ENCODE measurements around the gene OSBPL3. TPM values are rescaled to one million over a fixed set of nuclear protein-coding genes. Genes with fewer than 3 reads are reported as not detected.

The OSBPL3 gene
- total RNA-seq, 1 experiment from 2014 or later, result 36.8 TPM

DNA sequence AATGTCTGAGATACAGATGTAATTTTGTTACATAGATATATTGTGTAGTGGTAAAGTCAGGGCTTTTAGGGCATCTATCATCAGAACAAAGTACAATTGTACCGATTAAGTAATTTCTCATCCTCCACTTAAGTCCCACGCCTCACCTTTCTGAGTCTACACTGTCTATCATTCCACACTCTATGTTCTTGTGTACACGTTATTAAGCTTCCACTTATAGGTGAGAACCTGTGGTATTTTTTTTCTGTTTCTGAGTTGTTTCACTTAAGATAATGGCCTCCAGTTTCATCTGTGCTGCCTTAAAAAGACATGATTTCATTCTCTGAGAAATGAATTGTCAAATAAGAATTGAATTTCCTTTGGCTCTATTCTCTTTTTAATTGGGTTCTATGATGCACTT lies 15.5 kb upstream of the OSBPL3 start:
- Histone ChIP-seq H4K20me1 (ENCODE audit: insufficient read depth) (no peaks in the 10 kb centered on the region), H3K36me3 (ENCODE audit: control insufficient read depth in 1 of 2, insufficient read depth in 2 of 2, low read length in 2 of 2) (no peaks in the 10 kb centered on the region), H3K9me3 (ENCODE audit: control insufficient read depth in 1 of 2, insufficient read depth in 1 of 2, low read depth in 1 of 2, low read length in 2 of 2) (no peaks in the 10 kb centered on the region), H3K79me2 (ENCODE audit: insufficient read depth, low read length) (no peaks in the 10 kb centered on the region), H3K27ac (ENCODE audit: low read depth, low read length) (no peak overlapping the region), H3K4me1 (ENCODE audit: control insufficient read depth in 1 of 2, insufficient read depth in 2 of 2, low read length in 2 of 2) (no peaks in the 10 kb centered on the region), H2AFZ (ENCODE audit: low read depth, low read length, poor library complexity, severe bottlenecking) (no peak overlapping the region), H3K4me2 (ENCODE audit: low read length) (no peak overlapping the region), H3K27me3 (ENCODE audit: insufficient read depth, low read length) (no peaks in the 10 kb centered on the region), H3K9me2 (ENCODE audit: insufficient read depth) (peaks cover 5% of the 10 kb centered on the region; the same call in 1 of the 2 replicates), H3K9ac (ENCODE audit: low read length) (no peak overlapping the region), H3K4me3 (replicated peaks in 1 of 2; ENCODE audit: low read depth in 1 of 2, low read length in 2 of 2) (no peak overlapping the region)
- intact Hi-C loops (cut with micrococcal nuclease), result no loop called here
- TF ChIP-seq ELF1 (IDR thresholded peaks at IDR 0.05; ENCODE audit: borderline replicate concordance, low read depth), result no peak
- TF ChIP-seq REST (IDR thresholded peaks at IDR 0.05; ENCODE audit: low read depth), result no peak
- no peak for TF ChIP-seq EGR1 (IDR thresholded peaks at IDR 0.05; ENCODE audit: low read depth)
- no peak for TF ChIP-seq CTCF (IDR thresholded peaks at IDR 0.05 in 2 of 3, conservative IDR thresholded peaks at IDR 0.05 in 1 of 3; ENCODE audit: borderline replicate concordance in 1 of 3, insufficient read depth in 1 of 3, low read depth in 2 of 3, low read length in 2 of 3)
- no peak for TF ChIP-seq CEBPB (IDR thresholded peaks at IDR 0.05; ENCODE audit: low read depth)
- TF ChIP-seq, protein P1, sequence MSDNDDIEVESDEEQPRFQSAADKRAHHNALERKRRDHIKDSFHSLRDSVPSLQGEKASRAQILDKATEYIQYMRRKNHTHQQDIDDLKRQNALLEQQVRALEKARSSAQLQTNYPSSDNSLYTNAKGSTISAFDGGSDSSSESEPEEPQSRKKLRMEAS (IDR thresholded peaks at IDR 0.05), result no peak
- POLR2A ChIA-PET, result no interaction called here
- no peak for ATAC-seq
- no peak for DNase-seq (ENCODE audit: low read depth, low spot score)
- no TSS peak for BruUV-seq (replicated peaks)
- CTCF ChIA-PET, result no interaction called here
- RAD21 ChIA-PET (ENCODE audit: low non-redundant PET in 1 of 2, low total read pairs in 2 of 2, uncharacterized antibody in 2 of 2, unreplicated experiment in 2 of 2), result no interaction called here

Data from HCT116 (cell line).